ENCODE results near the gene INPP5D. TPM values are rescaled to one million over a fixed set of nuclear protein-coding genes. Genes with fewer than 3 reads are reported as not detected.

INPP5D gene
- total and polyA plus RNA-seq, 2 of the 13 experiments (the other 11 are each of a cell fraction or from before 2014, with no cell fraction given), result 16.7 to 18.0 TPM

DNA sequence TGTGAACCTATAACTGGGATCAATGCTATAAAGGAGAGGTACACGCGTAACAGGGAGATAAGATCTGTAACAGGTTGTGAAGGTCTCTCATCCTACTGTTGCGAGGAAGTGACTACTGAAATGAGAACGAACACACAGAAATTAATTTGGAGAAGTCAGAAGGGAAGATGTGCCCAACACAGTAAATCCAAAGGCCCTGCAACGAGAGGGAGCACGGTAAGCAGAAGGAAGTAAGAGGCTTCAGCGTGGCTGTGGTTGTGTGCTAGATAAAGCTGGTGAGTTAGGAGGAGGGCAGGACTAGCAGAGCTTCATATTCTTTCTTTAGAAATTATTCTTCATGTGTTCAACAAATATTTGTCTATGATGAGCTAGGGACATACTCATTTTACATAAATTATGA, 188.9 kb downstream of the INPP5D start:
- no peak overlapping the region for H3K9ac ChIP-seq (ENCODE audit: insufficient read depth, low read depth, low read length)
- BruUV-seq (replicated peaks), result no TSS peak
- intact Hi-C loops (cut with micrococcal nuclease; ENCODE audit: unreplicated experiment) (no loop called here), in situ Hi-C loops (cut with HindIII; ENCODE audit: extremely low pct_ligation_motif_present, low pct_unique_long_range_greater_than_20kb) (no loop called here)
- ATAC-seq (no peak), FAIRE-seq (no peak), DNase-seq (ENCODE audit: low spot score) (no peak)
- H3K27me3 ChIP-seq (ENCODE audit: control insufficient read depth in 1 of 2, insufficient read depth in 2 of 2, low read length in 2 of 2), result peaks cover 0 to 8% of the 10 kb centered on the region in 2 experiments; a peak in 2 of 5 replicates
- no peak overlapping the region for H3K4me3 ChIP-seq (replicated peaks in 1 of 3; ENCODE audit: insufficient read depth in 1 of 3, low read depth in 2 of 3, low read length in 3 of 3)
- peaks cover 18% of the 10 kb centered on the region for H3K79me2 ChIP-seq (ENCODE audit: insufficient read depth, low read length)
- H2AFZ ChIP-seq (ENCODE audit: low read length), result no peak overlapping the region
- H3K27ac ChIP-seq (ENCODE audit: extremely low read length, insufficient read depth, low read length), result no peak overlapping the region
- H4K20me1 ChIP-seq (ENCODE audit: insufficient read depth, low read length), result peaks cover 3% of the 10 kb centered on the region; the same call in 1 of the 2 replicates
- TF ChIP-seq TSC22D2 (CRISPR knock-in tag; IDR thresholded peaks at IDR 0.05; ENCODE audit: borderline replicate concordance) (no peak), NFIC (IDR thresholded peaks at IDR 0.05; ENCODE audit: low read length) (no peak), GZF1 (CRISPR knock-in tag; IDR thresholded peaks at IDR 0.05) (no peak)
- peaks cover 41% of the 10 kb centered on the region for H3K4me1 ChIP-seq (ENCODE audit: insufficient read depth, low read length)
- POLR2A ChIA-PET, result no interaction called here
- H3K9me3 ChIP-seq (ENCODE audit: low read length), result no peaks in the 10 kb centered on the region
- no peaks in the 10 kb centered on the region; a peak in 1 of 5 replicates for H3K36me3 ChIP-seq (replicated peaks in 1 of 2; ENCODE audit: control insufficient read depth in 1 of 2, insufficient read depth in 2 of 2, low read length in 2 of 2)
- CTCF ChIA-PET (ENCODE audit: low intra/inter-chr PET ratio, low total read pairs), result no interaction called here
- 56% methylated on average over 7 of the region's 7 CpGs for WGBS (ENCODE audit: low lambda C conversion rate)
- no peak overlapping the region for H3K4me2 ChIP-seq (ENCODE audit: low read depth, low read length)

DNA sequence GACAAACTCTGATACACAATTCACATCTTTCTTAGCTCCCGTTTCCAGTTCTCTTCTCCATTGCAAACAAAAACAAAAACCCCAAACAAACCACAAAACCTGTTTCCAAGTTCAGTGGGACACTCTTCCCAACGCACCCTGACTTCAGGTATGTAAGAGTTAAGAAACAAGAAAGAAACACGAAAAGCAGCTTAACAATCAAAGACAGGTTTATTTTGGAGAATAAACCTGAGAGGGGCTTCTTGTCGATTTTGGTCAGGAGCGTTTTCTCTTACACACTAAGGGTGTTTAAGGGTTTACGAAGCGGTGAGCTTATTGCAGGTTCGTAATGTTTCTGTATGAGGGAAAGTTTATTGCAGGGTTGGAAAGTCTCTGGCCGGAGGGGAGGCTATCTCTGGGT, 190.4 kb downstream of the INPP5D start:
- CTCF ChIA-PET (ENCODE audit: low intra/inter-chr PET ratio, low total read pairs), result interaction anchor here (1.2 to 2.1 kb wide), 3 partner anchors 152 to 397 kb away, joined by 3 to 10 read pairs (median 4); no protein-coding TSS in a partner anchor
- POLR2A ChIA-PET, result no interaction called here

More for the DNA sequence above, 190.4 kb downstream of the INPP5D start:
- H2AFZ ChIP-seq (ENCODE audit: low read length), result peak overlapping the region; percentile 94
- H3K4me2 ChIP-seq (ENCODE audit: low read depth, low read length), result no peak overlapping the region
- no peak for FAIRE-seq
- peaks cover 33% of the 10 kb centered on the region for H3K79me2 ChIP-seq (ENCODE audit: insufficient read depth, low read length)
- no peaks in the 10 kb centered on the region for H3K9me3 ChIP-seq (ENCODE audit: low read length)
- BruUV-seq (replicated peaks), result no TSS peak
- no peaks in the 10 kb centered on the region; a peak in 1 of 5 replicates for H3K27me3 ChIP-seq (ENCODE audit: control insufficient read depth in 1 of 2, insufficient read depth in 2 of 2, low read length in 2 of 2)
- in situ Hi-C loops (cut with HindIII; ENCODE audit: extremely low pct_ligation_motif_present, low pct_unique_long_range_greater_than_20kb) (loop anchor here (5.0 kb wide), 1 partner anchor 393 kb away; no protein-coding TSS in a partner anchor), intact Hi-C loops (cut with micrococcal nuclease; ENCODE audit: unreplicated experiment) (loop anchor here (2.0 to 10.0 kb wide), 4 partner anchors 104 to 488 kb away; partner anchors contain the start of genes DGKD and NGEF)
- peak; percentile 99 for TF ChIP-seq ZNF850 (CRISPR knock-in tag; conservative IDR thresholded peaks at IDR 0.05)
- TF ChIP-seq, protein P1, sequence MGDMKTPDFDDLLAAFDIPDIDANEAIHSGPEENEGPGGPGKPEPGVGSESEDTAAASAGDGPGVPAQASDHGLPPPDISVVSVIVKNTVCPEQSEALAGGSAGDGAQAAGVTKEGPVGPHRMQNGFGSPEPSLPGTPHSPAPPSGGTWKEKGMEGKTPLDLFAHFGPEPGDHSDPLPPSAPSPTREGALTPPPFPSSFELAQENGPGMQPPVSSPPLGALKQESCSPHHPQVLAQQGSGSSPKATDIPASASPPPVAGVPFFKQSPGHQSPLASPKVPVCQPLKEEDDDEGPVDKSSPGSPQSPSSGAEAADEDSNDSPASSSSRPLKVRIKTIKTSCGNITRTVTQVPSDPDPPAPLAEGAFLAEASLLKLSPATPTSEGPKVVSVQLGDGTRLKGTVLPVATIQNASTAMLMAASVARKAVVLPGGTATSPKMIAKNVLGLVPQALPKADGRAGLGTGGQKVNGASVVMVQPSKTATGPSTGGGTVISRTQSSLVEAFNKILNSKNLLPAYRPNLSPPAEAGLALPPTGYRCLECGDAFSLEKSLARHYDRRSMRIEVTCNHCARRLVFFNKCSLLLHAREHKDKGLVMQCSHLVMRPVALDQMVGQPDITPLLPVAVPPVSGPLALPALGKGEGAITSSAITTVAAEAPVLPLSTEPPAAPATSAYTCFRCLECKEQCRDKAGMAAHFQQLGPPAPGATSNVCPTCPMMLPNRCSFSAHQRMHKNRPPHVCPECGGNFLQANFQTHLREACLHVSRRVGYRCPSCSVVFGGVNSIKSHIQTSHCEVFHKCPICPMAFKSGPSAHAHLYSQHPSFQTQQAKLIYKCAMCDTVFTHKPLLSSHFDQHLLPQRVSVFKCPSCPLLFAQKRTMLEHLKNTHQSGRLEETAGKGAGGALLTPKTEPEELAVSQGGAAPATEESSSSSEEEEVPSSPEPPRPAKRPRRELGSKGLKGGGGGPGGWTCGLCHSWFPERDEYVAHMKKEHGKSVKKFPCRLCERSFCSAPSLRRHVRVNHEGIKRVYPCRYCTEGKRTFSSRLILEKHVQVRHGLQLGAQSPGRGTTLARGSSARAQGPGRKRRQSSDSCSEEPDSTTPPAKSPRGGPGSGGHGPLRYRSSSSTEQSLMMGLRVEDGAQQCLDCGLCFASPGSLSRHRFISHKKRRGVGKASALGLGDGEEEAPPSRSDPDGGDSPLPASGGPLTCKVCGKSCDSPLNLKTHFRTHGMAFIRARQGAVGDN (CRISPR knock-in tag; IDR thresholded peaks at IDR 0.05), result no peak
- WGBS (ENCODE audit: low lambda C conversion rate), result 87% methylated on average over 9 of the region's 9 CpGs
- H3K27ac ChIP-seq (ENCODE audit: extremely low read length, insufficient read depth, low read length), result no peak overlapping the region
- H3K9ac ChIP-seq (ENCODE audit: insufficient read depth, low read depth, low read length), result no peak overlapping the region
- no peak for ATAC-seq
- peaks cover 3% of the 10 kb centered on the region; the same call in 1 of the 2 replicates for H4K20me1 ChIP-seq (ENCODE audit: insufficient read depth, low read length)
- no peak overlapping the region for H3K4me3 ChIP-seq (replicated peaks in 1 of 3; ENCODE audit: insufficient read depth in 1 of 3, low read depth in 2 of 3, low read length in 3 of 3)
- no peak for DNase-seq (ENCODE audit: low spot score)
- peaks cover 3% of the 10 kb centered on the region in 2 experiments; a peak in 4 of 5 replicates for H3K36me3 ChIP-seq (replicated peaks in 1 of 2; ENCODE audit: control insufficient read depth in 1 of 2, insufficient read depth in 2 of 2, low read length in 2 of 2)
- H3K4me1 ChIP-seq (ENCODE audit: insufficient read depth, low read length), result peaks cover 48% of the 10 kb centered on the region
